CD4-positive, alpha-beta T cell treated with Interferon gamma for 1 hour (primary cell): Measurements from ENCODE around the gene MPHOSPH6.
"Not testable (repeated sequence)": the region's sequence is repeated elsewhere in the genome, so short reads cannot be mapped to it uniquely, and the experiment has no call there.

Source experiments
- DNase-seq: peaks from one replicate; pipeline ENCODE4 v3.0.0-alpha.2; 2020

Gene MPHOSPH6, protein sequence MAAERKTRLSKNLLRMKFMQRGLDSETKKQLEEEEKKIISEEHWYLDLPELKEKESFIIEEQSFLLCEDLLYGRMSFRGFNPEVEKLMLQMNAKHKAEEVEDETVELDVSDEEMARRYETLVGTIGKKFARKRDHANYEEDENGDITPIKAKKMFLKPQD

DNA sequence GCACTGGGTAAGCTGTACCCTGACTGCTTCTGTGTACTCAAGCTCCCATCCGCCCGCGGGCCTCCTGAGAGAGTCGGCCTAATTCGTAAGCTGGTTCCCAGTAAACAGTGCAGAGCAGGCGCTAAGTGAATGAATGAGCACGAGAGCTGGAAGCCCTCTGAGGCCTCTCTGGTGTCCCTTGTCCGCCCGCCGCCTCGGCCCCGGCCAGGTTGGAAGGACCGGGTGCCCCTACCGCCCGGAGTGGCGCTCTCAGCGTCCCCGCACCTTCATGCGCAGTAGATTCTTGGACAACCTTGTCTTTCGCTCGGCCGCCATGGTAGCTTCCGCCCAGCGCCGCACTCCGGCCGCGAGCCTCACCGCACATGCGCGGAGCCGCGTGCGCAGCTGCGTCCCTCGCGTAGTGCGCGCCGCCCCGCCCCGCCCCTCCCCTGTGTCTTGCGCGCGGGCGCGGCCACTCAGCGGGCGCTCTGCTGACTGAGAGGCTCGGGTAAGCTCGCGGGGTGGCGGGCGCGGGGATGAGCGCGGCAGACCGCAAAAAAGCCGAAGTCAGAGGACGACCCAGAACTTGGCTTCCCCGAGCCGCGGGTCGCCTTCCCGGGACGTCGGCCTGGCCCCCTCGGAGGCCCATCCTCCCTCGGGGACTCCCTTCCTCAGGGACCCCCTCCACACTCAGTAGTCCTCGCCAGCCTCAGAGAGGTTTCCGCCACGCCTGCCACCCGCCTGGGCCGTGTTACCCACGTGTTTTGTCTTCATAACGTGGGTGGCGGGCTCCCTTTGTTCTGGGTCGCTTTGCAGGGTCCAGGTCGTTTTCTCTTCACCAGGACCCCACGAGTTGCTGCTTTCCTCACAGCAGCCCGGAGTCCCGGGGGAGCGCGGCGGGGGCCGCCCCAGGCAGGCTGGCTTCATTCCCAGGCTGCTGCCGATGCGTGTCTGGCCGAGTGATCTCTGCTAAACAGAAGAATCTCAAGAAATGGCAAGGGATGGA is at the start of gene MPHOSPH6:
Gene MPHOSPH6 (minus strand): TSS at position 364 of the 985 bp plus-strand sequence. CDS start 49 bp downstream, at position 315.
- DNase-seq, result peak; percentile 89

DNA sequence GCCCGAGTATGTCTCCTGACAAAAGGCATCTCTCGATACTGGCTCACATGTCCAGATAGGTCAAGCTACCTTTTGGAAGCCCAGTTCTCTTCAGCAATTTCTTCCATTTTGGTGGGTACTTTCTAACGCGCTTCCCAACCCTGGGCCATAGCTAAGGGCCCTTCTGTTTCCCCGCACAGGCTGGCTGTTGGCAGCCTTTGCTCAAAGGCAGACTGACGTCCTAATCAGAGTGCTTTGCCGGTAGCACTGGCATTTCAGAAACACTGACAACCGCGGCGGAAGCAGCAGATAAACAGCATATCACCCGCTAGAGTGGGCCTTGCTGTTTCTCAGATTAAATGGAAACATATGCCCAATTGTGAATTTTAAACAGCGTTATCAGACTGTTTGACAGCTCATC is 49.3 kb upstream of the MPHOSPH6 start:
- DNase-seq, result no peak

DNA sequence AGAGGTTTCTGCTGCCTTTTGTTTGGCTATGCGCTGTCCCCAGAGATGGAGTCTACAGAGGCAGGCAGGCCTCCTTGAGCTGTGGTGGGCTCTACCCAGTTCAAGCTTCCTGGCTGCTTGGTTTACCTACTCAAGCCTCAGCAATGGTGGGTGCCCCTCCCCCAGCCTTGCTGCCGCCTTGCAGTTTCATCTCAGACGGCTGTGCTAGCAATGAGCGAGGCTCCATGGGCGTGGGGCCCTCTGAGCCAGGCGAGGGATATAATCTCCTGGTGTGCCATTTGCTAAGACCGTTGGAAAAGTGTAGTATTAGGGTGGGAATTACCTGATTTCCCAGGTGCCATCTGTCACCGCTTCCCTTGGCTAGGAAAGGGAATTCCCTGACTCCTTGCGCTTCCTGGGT is 39.3 kb upstream of the MPHOSPH6 start:
- not testable (repeated sequence) for DNase-seq

DNA sequence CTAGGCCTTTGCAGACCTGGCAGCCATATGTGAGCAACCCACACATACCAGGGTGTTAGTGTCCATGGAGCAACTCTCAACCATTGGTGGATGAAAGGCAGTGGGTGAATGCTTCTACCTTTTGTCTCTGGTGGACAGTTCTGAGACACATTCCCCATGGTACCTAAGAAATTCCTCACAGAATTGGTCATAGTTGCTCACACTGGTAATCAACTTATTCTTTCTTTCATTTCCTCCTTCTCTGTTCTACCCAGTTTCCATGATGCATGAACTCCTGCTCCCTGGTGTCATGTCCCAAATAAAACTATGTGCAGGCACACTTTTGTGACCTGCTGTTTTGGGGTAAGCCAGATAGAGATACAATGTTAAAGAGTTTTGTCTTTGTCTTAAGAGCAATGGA is 33.2 kb upstream of the MPHOSPH6 start:
- no peak for DNase-seq

DNA sequence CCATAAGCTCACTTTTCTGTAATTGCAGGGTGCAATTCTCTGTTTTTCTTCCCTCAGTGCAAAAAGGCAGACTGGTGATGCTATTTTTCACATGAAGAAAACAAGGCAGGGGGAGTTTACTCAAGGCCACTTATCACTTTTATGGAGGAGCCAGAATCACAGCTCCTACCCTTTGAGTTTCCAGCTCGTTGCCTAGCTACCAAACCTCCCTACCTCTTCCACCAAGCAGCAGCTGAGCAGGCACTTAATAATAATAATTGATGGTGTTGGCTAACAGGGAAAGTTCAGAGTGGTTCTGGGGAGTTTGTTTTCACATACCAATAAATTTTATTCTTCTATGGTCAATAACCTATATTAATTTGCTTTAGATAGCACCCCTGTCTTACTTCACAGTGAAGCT is 31.9 kb upstream of the MPHOSPH6 start:
- no peak for DNase-seq

DNA sequence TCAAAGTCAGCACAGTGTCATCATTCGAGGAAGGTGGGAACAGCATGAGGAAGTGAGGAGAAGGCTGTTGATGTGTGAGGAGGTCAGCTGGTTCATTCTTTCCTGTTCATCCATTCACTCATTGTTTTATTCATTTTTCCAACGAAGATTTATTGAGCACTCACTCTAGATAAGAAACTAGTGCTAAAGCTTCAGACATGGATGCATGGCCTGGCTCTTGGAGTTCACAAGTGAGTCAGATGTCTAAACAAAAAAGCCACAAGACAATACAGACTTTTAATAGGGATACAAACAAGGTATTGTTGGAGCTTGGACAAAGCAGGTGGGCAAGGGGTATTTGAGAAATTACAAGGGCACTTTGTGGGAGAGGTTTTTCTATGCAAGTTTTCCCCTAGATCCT is 31.3 kb upstream of the MPHOSPH6 start:
- no peak for DNase-seq

DNA sequence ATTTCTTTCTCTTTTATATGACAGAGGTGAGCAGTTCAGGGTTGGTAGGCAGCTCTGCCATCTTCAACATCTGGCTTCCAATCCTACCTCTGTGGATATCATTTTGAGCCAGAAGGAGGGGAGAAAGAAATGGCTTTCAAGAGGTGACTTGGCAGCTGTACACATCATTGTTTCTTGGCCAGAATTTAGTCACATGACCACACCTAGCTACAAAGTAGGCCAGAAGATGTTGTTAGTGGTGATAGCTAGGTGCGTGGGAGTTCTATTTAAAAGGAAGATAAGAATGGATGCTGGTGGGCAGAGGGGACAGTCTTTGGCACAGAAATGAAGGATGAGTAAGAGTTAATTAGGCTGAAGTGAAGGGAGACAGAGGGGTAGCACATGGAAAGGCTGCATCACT is 29.2 kb upstream of the MPHOSPH6 start:
- DNase-seq, result no peak

DNA sequence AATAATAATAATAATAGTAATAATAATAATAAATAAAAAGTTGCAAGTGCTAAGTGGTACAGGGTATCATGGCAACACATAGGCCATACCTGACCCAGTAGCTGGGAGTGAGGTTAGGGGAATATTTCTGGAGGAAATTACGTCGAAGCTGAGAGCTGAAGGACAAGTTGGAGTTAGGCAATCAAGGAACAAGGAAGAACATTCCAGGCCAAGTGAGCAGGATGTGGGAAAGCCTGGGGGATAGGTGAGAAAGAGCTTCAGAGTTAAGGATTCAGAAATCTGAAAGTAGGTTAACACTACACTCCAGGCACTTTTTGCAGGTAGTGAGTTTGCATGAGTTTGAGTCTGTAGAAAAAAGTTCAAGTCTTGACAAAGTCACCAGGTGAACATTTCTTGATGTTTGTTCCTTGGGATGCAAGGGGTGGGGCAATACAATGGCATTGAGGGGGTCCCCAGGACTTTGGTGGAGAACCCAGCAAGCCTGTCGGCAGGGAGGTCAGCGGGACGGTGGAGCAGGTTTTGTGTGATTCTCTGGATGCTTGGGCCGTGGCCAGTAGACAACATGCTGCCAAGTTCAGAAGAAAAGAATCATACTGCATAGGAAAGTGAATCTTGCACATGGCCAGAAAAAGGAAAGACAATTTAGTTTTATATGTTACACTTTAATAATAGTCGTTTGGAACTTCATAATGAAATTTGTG is 27.7 kb upstream of the MPHOSPH6 start:
- no peak for DNase-seq

DNA sequence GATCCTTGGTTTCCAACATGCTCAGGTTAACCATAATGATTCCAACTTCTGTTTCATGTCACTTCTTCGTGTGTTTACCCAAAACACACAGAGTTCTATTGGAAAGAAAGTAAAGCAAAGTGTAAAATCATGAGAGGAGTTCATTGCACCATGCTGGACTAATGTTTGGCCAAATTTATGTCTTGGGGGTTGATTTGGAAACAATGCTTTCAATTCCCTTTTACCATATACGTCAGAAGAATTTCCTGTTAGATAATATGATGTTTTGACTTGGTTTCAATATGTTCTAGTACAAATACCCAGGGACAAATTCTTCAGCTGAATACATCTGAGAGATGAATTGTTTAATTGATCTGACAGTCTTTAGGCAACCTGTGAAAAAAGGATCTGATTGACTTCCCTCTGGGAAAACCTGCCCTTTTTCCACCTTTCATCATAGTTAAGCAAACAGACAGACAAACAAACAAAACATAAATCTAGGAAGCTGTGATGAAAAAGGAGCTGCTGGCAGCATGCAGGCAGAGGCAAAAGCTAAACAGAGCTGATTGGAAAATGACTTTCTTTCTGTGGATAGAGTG is 26.0 kb upstream of the MPHOSPH6 start:
- DNase-seq, result no peak

DNA sequence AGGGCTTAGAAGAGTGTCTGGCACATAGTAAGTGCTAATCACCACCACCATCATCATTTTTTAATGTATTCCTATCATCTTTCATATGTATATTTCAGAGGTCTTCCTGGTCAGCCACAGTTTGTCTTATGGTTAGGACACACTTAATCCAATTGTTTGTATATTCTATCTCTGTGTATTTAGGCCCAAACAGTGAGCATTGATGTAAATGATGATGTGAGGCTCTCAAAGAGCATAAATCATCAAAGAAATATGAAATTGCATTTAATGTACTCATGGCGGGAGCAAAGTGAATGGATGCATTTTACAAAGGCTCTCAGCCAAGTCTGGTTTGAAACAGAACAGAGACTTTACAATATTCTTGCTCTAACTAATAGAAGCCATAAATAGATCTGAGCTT is 24.1 kb upstream of the MPHOSPH6 start:
- DNase-seq, result no peak

DNA sequence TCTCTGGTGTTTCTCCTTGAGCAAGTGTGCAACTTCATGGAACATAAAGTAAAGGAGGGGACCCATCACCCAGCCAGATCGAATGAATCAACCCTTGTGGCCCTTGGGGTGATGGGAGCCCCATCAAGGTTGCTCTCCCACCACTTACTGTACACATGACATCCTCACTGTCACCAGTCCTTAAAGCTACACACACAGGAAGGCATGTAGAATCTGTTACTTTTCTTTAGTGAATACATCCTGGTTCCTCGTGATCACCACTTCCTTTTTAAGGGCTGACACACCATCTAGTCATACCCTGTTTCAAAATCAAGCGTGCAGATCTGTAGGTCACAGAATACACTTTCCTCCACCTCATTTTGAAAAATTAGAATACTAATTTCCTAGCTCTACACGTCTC is 22.6 kb upstream of the MPHOSPH6 start:
- peak; percentile 35 for DNase-seq

DNA sequence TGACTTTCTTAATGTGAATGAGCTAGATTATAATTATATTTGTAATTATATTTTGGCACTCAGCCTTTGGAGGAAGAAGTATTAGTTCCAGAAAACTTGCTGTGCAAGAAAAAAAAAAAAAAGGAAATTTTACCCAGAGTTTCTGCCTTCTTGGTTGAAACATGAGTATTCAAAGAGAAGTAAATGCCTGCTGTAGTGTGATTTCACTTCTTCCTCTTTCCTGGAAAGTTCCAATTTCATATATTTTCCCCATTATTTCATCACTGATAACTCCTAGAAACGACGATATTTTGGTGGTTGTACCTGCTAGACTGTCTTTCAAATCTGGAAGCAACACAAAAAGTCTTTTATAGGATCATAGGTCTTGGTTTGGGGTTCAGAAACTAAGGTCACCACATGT is 20.4 kb upstream of the MPHOSPH6 start:
- DNase-seq, result no peak

DNA sequence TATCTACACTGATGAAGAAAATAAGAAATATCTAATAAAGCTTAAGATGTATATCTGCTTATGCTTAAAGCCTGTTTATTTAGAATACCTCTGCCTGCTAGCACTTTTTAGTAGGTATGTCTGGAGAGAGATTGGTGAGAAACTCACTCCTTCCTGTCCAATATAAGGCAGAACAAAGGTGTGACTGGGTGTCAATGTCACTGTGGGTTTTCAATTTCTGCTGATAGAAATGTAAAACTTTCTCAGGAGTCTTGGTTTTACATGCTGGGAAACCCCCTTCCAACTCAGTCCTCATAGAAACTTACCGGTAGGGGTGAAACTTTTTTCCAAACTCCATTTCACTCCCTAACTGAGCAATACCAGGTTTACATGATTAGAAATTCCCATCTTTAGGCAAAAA is 17.8 kb upstream of the MPHOSPH6 start:
- no peak for DNase-seq

DNA sequence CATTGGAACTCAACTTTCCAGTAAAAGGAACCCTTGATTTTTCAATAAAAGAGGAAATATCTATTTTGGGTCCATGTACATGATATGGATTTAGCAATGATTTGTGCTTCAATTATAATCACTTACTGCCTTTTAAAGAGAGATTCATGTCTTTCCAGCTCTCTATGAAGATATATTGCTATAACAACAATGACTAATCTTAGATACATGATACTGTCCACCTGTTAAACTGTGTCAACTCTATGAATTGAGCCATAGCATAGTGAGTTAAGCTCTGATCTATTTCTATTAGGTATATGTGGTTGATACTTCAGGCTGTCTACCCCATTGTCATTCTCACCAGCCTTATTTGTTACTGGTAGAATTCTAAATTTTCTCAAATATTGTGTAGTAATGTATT is 15.0 kb upstream of the MPHOSPH6 start:
- DNase-seq, result no peak

DNA sequence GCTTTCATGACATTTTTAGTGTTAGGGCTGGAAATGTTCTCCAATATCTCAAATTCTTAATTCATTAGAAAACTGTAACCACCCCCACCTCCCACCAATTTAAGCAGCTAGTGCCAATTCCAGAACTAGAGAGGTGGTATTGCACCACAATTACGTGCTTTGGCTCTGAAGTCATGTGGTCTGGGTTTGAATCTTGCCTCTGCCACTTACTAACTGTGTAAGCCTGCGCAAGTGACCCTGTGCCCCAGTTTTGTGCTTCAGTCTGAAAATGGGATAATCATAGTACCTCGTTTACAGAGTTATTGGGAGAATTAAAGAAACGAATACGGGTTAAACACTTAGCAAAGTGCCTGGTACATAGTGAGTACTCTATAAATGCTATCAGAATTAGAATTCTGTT is 14.2 kb upstream of the MPHOSPH6 start:
- no peak for DNase-seq

DNA sequence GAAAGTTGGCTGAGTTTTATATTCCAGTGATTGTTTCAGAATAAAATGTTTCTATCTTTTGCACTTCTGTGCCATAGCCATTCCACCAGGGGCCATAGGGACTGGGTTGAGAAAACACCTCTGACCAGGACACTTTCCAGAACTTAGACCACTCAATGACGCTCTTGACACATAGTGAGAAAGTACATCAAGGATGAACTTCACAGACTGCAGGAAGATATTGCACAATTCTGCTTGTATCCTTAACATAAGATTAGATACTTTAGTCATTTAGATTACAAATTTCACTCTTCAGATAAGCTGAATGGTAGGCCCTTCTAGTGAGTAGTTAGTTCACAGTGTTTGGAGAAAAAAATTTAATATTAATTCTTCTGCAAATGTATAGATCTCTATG is 13.0 kb upstream of the MPHOSPH6 start:
- no peak for DNase-seq

DNA sequence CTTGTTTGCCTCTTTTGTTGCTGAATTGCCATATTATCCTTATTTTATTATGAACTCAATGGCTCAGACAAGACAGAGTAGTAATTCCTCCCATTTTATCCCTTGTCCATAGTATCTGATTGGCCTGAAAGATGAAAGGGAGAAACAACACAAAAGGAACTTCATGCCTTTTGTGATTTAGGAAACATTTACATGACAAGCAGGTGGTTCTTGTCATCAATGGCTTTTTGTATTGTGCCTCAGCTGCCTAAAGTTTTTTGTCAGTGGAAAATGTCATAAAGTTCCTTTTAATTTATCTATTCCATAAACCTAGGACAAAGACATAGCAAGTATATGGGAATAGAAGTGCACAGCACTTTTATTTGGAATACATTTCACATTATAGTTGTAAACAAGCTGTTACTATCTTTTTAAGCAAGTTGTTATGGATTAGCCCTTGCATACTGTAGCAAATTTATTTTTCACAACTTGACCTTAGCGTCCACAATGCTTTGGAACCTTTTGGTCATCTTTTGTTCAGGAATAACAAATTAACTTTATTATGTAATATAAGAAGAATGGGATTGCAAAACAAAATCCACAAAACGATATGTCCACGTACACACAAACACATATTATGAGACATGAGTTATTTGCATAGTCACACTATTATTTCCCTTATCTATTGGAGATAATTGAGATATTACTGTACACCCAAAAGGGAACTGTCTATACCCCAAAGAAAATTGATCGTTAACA is 12.4 kb upstream of the MPHOSPH6 start:
- DNase-seq, result no peak

DNA sequence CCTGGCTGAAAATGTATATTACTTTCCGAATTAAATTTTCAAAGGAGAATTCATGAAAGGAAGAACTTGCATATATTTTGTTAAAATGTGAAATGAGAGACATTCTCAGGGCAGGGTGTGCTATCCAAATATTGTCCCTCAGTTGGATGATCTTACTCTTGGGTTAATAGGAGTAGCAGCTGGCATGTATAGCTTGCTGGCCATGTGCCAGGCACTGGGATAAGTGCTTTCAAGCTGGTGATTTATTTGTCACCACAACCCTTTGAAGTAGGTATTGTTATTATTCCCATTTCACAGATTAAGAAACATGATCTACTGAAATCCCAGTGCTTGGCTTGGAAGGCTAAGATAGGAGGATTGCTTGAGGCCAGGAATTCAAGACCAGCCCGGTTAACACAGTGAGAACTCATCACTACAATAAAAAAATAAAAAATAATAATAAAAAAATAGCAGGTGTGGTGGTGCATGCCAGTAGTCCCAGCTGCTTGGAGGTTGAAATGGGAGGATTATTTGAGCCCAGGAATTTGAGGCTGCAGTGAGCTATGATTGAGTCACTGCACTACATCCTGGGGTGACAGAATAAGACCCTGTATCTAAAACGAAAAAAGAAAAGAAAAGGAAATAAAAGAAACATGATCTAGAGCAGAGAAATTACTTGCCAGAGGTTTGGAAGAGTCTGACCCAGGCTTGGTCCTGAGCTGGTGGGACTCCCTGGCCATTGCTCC is 11.6 kb upstream of the MPHOSPH6 start:
- DNase-seq, result no peak

DNA sequence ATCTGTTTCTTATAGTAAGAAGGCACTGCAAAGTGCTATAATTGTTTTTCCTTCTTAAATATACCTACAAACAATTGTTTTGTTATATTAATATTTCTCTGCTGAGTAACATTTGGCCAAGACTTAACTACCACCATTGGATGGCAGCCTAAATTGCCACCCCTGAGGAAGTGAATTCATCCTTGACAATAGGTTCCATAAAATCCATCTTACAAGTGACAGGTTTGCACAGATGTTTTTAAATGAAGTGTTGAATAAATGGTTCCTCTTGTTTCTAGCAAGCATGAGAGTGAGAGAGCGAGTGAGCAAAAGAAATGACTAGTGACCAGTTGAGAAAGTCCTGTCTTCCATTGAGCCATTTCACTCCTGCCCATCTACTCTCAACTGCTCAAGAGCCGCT is 8.3 kb upstream of the MPHOSPH6 start:
- DNase-seq, result no peak

DNA sequence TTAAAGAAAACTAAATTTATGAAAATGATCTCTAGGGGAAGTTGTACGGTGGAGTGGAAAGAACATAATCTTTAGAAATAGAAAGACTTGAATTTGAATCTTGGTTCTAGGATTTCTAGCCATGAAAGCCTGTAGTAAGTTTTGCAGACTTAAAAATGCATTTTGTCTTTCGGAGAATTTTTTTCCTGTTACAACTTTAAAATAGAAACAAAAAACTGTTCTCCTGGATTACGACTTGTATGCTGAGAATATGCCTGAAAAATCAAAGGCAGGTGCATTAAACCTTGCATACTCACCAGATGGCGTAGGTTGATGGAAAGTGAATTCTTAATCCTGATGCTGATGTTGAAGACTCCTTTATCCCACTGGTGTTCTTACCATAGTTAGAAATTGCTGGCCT is 7.5 kb upstream of the MPHOSPH6 start:
- no peak for DNase-seq

DNA sequence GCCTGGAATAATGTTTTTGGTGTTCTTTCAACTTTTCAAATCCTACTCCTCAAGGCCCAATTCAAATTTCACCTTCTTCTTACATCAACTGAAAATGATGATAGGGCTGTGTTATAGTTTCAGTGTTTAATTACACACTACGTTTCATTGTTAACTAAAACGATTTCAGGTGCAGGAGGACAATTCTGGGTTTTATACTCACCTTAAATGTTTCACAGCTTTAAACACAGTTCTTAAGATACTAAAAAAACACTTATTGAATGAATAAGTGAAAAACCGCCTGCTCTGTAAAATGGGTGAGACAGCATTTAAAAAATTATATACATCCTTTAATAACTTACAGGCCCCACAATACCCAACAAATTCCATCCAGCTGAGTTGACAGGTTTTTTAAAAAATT is 6.2 kb upstream of the MPHOSPH6 start:
- no peak for DNase-seq

DNA sequence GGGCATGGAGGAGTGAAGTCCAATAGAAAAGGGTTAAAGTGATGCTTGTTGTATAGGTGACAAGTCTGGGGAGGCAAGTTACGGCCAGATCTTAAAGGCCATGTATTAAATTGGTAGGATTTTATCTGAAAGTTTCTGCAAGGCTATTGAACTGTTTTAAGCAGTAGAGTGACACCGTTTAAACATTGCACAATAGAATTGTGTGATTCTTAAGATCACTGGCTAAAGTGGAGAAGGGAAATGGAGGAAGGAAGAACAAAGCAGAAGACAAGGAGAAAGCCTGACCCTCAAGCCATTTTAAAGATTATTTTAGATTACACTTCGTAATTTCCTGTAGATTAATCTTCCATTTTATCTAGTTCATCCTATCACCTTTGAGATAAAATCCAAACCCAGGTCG is 5.6 kb upstream of the MPHOSPH6 start:
- DNase-seq, result no peak
